ENCODE results near the gene ECEL1. TPM values are rescaled to one million over a fixed set of nuclear protein-coding genes. Genes with fewer than 3 reads are reported as not detected.
A peak's percentile ranks its signal among the peaks of the same experiment; 100 is the strongest.

Gene ECEL1
- total and polyA plus RNA-seq, 2 experiments from 2014 or later = 6.7 to 17.5 TPM

DNA sequence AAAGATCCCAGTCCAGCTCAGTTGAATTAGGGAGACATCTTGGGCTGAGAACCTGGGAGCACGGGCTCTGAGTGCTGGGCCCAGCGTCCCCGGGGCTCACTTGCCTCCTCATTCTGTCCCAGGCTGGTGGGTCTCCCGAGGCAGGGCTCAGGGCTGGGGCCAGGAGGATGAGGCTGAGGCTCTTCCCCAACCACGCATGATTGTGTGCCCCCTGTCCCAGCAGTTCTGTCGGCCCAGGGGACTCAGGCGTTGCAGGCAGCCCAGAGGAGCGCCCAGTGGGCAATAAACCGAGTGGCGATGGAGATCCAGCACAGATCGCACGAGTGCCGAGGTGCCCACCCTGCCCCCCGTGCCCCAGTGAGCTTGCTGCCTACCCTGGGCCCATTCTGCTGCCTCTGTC is 33.5 kb upstream of the ECEL1 start:
- Histone ChIP-seq H3K9me2 (ENCODE audit: insufficient read depth) (no peaks in the 10 kb centered on the region), H3K4me1 (ENCODE audit: insufficient read depth) (no peaks in the 10 kb centered on the region; the same call in 1 of the 2 replicates), H3K36me3 (ENCODE audit: insufficient read depth) (no peaks in the 10 kb centered on the region), H4K20me1 (replicated peaks; ENCODE audit: insufficient read depth) (no peaks in the 10 kb centered on the region), H3F3A (replicated peaks; ENCODE audit: low read depth) (0 out of 2 replicates have a peak, but pooled peaks cover 3% of the 10 kb centered on the region), H3K27ac (ENCODE audit: low read depth) (no peak overlapping the region), H3K4me2 (no peak overlapping the region), H2AFZ (no peak overlapping the region), H3K4me3 (no peak overlapping the region), H3K27me3 (ENCODE audit: insufficient read depth) (peaks cover 44% of the 10 kb centered on the region), H3K79me2 (replicated peaks; ENCODE audit: insufficient read depth) (no peaks in the 10 kb centered on the region)
- DNase-seq (ENCODE audit: low spot score) = no peak
- no peaks in the 10 kb centered on the region for H3K9me3 Mint-ChIP-seq
- H3K27me3 Mint-ChIP-seq (ENCODE audit: insufficient read depth, low read depth, poor library complexity) = peaks cover 36% of the 10 kb centered on the region
- TF ChIP-seq, protein P1, sequence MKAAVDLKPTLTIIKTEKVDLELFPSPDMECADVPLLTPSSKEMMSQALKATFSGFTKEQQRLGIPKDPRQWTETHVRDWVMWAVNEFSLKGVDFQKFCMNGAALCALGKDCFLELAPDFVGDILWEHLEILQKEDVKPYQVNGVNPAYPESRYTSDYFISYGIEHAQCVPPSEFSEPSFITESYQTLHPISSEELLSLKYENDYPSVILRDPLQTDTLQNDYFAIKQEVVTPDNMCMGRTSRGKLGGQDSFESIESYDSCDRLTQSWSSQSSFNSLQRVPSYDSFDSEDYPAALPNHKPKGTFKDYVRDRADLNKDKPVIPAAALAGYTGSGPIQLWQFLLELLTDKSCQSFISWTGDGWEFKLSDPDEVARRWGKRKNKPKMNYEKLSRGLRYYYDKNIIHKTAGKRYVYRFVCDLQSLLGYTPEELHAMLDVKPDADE (IDR thresholded peaks at IDR 0.05) = no peak
- no peak for TF ChIP-seq STAT1 (IDR thresholded peaks at IDR 0.05; ENCODE audit: unreplicated experiment)
- no peak for TF ChIP-seq ZNF114 (CRISPR knock-in tag; IDR thresholded peaks at IDR 0.05)
- TF ChIP-seq POLR2AphosphoS5 (IDR thresholded peaks at IDR 0.05; ENCODE audit: low read depth) = no peak
- peaks cover 17% of the 10 kb centered on the region for H3K4me1 Mint-ChIP-seq
- H3K4me3 Mint-ChIP-seq = no peak overlapping the region
- no peak overlapping the region for H3K27ac Mint-ChIP-seq
- no peak for ATAC-seq
- H3K36me3 Mint-ChIP-seq (ENCODE audit: low read depth) = no peaks in the 10 kb centered on the region

GRCh38 chr2:232520489-232520888 is 32.9 kb upstream of the ECEL1 start:
- Histone ChIP-seq H3K36me3 (ENCODE audit: insufficient read depth) (no peaks in the 10 kb centered on the region), H2AFZ (no peak overlapping the region), H3K4me2 (no peak overlapping the region), H3K27me3 (ENCODE audit: insufficient read depth) (peaks cover 44% of the 10 kb centered on the region), H3F3A (replicated peaks; ENCODE audit: low read depth) (0 out of 2 replicates have a peak, but pooled peaks cover 3% of the 10 kb centered on the region), H3K27ac (ENCODE audit: low read depth) (no peak overlapping the region), H3K4me1 (ENCODE audit: insufficient read depth) (no peaks in the 10 kb centered on the region; the same call in 1 of the 2 replicates), H3K4me3 (no peak overlapping the region), H3K9me2 (ENCODE audit: insufficient read depth) (no peaks in the 10 kb centered on the region), H4K20me1 (replicated peaks; ENCODE audit: insufficient read depth) (no peaks in the 10 kb centered on the region), H3K79me2 (replicated peaks; ENCODE audit: insufficient read depth) (no peaks in the 10 kb centered on the region)
- H3K27me3 Mint-ChIP-seq (ENCODE audit: insufficient read depth, low read depth, poor library complexity) = peaks cover 35% of the 10 kb centered on the region
- H3K9me3 Mint-ChIP-seq = no peaks in the 10 kb centered on the region
- TF ChIP-seq CTCF (conservative IDR thresholded peaks at IDR 0.05; ENCODE audit: low read depth in 2 of 2) (0 out of 4 replicates have a peak, but pooled peaks of 1 of the 2 experiments have one; percentile 7), JUNB (IDR thresholded peaks at IDR 0.05; ENCODE audit: unreplicated experiment) (no peak), ZNF114 (CRISPR knock-in tag; IDR thresholded peaks at IDR 0.05) (no peak), ZNF462 (CRISPR knock-in tag; IDR thresholded peaks at IDR 0.05) (no peak)
- TF ChIP-seq, protein P1 (IDR thresholded peaks at IDR 0.05) = no peak
- no peak for ATAC-seq
- no peak overlapping the region for H3K27ac Mint-ChIP-seq
- no peak for DNase-seq (ENCODE audit: low spot score)
- no peaks in the 10 kb centered on the region for H3K36me3 Mint-ChIP-seq (ENCODE audit: low read depth)
- H3K4me3 Mint-ChIP-seq = no peak overlapping the region
- peaks cover 18% of the 10 kb centered on the region for H3K4me1 Mint-ChIP-seq
